HL-60 (cell line): ENCODE measurements around the gene EXOC1L.
"Not testable (repeated sequence)": the region's sequence is repeated elsewhere in the genome, so short reads cannot be mapped to it uniquely, and the experiment has no call there.

Experiments
- POLR2AphosphoS5 ChIP-seq: IDR thresholded peaks from 2 replicates; pipeline ENCODE4 v1.6.1; 2012; ENCODE audit warnings: low read depth
- TF ChIP-seq, protein P1 (sequence below): IDR thresholded peaks from one replicate; pipeline ENCODE4 v1.5.1; 2011; ENCODE audit warnings: low read length, control low read depth, inconsistent platforms; ENCODE audit not compliant: insufficient read depth
- TF ChIP-seq, protein P2 (sequence below): IDR thresholded peaks from 2 replicates; pipeline ENCODE4 v1.6.1; 2012; ENCODE audit warnings: low read depth; ENCODE audit not compliant: insufficient replicate concordance

DNA sequence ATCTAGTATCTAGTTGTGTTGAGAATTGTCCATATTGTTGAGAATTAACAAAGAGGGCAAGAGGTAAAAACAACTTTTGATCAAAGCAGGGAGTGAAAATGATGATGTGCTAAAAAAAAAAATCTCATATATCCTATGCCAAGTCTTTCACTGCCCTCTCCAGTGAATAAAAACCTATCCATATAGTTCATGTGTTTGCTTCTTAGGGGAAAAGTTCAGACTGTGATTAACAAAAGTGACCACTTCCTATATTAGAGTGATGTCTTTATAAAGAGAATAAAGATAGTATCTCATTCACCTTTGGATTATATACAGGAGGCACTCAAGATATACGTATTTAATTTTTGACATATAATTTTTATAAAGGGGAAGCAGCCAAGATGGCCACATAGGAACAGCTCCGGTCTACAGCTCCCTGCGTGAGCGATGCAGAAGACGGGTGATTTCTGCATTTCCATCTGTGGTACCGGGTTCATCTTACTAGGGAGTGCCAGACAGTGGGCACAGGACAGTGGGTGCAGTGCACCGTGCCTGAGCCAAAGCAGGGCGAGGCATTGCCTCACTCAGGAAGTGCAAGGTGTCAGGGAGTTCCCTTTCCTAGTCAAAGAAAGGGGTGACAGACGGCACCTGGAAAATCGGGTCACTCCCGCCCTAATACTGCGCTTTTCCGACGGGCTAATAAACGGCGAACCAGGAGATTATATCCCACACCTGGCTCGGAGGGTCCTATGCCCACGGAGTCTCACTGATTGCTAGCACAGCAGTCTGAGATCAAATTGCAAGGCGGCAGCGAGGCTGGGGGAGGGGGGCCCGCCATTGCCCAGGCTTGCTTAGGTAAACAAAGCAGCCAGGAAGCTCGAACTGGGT, 22.0 kb downstream of the EXOC1L start:
- TF ChIP-seq, protein P1, sequence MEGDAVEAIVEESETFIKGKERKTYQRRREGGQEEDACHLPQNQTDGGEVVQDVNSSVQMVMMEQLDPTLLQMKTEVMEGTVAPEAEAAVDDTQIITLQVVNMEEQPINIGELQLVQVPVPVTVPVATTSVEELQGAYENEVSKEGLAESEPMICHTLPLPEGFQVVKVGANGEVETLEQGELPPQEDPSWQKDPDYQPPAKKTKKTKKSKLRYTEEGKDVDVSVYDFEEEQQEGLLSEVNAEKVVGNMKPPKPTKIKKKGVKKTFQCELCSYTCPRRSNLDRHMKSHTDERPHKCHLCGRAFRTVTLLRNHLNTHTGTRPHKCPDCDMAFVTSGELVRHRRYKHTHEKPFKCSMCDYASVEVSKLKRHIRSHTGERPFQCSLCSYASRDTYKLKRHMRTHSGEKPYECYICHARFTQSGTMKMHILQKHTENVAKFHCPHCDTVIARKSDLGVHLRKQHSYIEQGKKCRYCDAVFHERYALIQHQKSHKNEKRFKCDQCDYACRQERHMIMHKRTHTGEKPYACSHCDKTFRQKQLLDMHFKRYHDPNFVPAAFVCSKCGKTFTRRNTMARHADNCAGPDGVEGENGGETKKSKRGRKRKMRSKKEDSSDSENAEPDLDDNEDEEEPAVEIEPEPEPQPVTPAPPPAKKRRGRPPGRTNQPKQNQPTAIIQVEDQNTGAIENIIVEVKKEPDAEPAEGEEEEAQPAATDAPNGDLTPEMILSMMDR = not testable (repeated sequence)
- TF ChIP-seq POLR2AphosphoS5 = not testable (repeated sequence)
- TF ChIP-seq, protein P2, sequence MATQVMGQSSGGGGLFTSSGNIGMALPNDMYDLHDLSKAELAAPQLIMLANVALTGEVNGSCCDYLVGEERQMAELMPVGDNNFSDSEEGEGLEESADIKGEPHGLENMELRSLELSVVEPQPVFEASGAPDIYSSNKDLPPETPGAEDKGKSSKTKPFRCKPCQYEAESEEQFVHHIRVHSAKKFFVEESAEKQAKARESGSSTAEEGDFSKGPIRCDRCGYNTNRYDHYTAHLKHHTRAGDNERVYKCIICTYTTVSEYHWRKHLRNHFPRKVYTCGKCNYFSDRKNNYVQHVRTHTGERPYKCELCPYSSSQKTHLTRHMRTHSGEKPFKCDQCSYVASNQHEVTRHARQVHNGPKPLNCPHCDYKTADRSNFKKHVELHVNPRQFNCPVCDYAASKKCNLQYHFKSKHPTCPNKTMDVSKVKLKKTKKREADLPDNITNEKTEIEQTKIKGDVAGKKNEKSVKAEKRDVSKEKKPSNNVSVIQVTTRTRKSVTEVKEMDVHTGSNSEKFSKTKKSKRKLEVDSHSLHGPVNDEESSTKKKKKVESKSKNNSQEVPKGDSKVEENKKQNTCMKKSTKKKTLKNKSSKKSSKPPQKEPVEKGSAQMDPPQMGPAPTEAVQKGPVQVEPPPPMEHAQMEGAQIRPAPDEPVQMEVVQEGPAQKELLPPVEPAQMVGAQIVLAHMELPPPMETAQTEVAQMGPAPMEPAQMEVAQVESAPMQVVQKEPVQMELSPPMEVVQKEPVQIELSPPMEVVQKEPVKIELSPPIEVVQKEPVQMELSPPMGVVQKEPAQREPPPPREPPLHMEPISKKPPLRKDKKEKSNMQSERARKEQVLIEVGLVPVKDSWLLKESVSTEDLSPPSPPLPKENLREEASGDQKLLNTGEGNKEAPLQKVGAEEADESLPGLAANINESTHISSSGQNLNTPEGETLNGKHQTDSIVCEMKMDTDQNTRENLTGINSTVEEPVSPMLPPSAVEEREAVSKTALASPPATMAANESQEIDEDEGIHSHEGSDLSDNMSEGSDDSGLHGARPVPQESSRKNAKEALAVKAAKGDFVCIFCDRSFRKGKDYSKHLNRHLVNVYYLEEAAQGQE = not testable (repeated sequence)
